Activated naive CD8-positive, alpha-beta T cell treated with anti-CD3 and anti-CD28 coated beads, Interleukin-2, amount 50 U/mL, for 24 hours (primary cell): ENCODE measurements around the gene RFTN1.

Experiments
- ATAC-seq: fragments of 150-1000 bp; cut with Tn5 transposase; one replicate; pipeline ENCODE4 v1.10.0; 2021
- DNase-seq: peaks from one replicate; pipeline ENCODE4 v3.0.0; 2021
- H3K27ac Mint-ChIP-seq: one replicate; pipeline ENCODE4 v1.8.0; 2021; ENCODE audit warnings: mild to moderate bottlenecking, mixed read lengths
- H3K27me3 Mint-ChIP-seq: one replicate; pipeline ENCODE4 v1.8.0; 2021; ENCODE audit warnings: mixed read lengths
- H3K36me3 Mint-ChIP-seq: one replicate; pipeline ENCODE4 v1.8.0; 2021; ENCODE audit warnings: low read depth, mixed read lengths
- H3K4me1 Mint-ChIP-seq: one replicate; pipeline ENCODE4 v1.8.0; 2021; ENCODE audit warnings: mixed read lengths
- H3K4me3 Mint-ChIP-seq: one replicate; pipeline ENCODE4 v1.8.0; 2021; ENCODE audit warnings: mild to moderate bottlenecking, moderate library complexity, mixed read lengths
- H3K9me3 Mint-ChIP-seq: one replicate; pipeline ENCODE4 v1.8.0; 2021; ENCODE audit warnings: mixed read lengths

RFTN1 gene

DNA sequence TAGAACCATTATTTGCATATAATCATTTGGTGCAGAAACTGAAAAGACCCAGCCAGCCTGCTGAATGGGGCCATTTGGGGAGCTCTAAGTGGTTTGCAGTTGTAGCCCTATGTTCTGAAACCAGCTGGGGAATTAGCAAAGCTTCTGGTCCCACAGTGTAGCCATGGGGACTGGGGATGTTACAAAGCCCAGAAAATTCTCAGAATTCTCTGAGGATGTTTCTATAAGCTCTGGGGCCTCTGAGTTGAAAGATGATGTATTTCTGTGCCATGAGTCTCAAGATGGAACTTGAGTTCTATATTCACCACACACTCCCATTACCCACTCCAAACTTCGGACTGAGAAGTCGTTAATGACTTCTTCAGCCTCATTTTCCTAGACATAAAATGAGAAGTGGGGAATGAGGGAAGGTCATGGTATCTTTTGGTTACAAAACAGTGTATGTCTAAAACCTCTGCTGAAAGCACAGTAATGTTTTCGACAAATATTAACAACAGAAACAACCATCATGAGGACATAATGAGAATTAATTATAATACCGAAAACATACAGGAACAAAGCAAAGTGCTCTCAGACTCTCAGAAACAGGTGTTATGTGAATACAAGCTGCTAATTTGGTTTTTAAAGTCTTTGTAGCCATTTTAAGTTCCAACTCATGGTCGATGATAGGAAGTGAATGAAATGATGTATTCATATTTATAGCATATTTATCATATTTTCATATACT is 89.4 kb downstream of the RFTN1 start:
- H3K4me1 Mint-ChIP-seq: peaks cover 6% of the 10 kb centered on the region
- H3K36me3 Mint-ChIP-seq: peaks cover 42% of the 10 kb centered on the region
- H3K27me3 Mint-ChIP-seq: no peaks in the 10 kb centered on the region

GRCh38 chr3:16423298-16423697 is 90.2 kb downstream of the RFTN1 start:
- no peak for DNase-seq
- peaks cover 37% of the 10 kb centered on the region for H3K36me3 Mint-ChIP-seq
- no peak for ATAC-seq
- H3K27ac Mint-ChIP-seq: no peak overlapping the region
- H3K4me3 Mint-ChIP-seq: no peak overlapping the region
- no peaks in the 10 kb centered on the region for H3K27me3 Mint-ChIP-seq
- H3K4me1 Mint-ChIP-seq: peaks cover 10% of the 10 kb centered on the region
- no peaks in the 10 kb centered on the region for H3K9me3 Mint-ChIP-seq

More for the DNA sequence above, 89.4 kb downstream of the RFTN1 start:
- ATAC-seq: no peak
- no peak for DNase-seq
- no peaks in the 10 kb centered on the region for H3K9me3 Mint-ChIP-seq
- H3K27ac Mint-ChIP-seq: no peak overlapping the region
- no peak overlapping the region for H3K4me3 Mint-ChIP-seq

DNA sequence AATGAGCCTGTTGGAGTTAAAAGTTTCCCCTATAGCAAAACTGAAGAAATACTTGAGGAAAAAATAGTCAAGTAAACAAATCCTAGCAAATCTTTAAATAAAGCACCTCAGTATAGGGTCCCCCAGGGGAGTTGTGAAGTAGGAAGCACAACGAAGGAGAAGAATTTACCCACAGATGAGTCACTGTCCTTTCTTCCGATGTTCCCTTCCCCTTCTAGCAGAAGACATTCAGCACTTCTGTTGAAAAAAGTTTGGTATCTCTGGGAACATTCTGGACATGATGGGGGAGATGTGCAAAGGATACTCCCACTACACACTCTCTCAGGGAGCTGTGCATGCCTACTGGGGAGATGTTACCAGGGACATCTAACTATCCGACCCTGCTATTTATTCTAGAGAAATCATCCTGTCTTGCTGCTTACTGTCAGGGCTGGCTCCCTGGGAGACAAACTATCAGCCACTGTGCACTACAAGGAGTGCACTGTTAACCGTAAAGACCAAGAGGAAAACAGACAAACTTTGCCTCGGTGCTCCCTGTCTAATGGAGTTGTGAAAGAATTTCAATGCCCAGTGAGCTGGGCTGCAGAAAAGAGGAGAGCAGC is 93.8 kb downstream of the RFTN1 start:
- no peak overlapping the region for H3K4me3 Mint-ChIP-seq
- H3K9me3 Mint-ChIP-seq: no peaks in the 10 kb centered on the region
- peaks cover 31% of the 10 kb centered on the region for H3K4me1 Mint-ChIP-seq
- DNase-seq (no peak), ATAC-seq (no peak)
- no peak overlapping the region for H3K27ac Mint-ChIP-seq
- peaks cover 26% of the 10 kb centered on the region for H3K36me3 Mint-ChIP-seq
- H3K27me3 Mint-ChIP-seq: no peaks in the 10 kb centered on the region

DNA sequence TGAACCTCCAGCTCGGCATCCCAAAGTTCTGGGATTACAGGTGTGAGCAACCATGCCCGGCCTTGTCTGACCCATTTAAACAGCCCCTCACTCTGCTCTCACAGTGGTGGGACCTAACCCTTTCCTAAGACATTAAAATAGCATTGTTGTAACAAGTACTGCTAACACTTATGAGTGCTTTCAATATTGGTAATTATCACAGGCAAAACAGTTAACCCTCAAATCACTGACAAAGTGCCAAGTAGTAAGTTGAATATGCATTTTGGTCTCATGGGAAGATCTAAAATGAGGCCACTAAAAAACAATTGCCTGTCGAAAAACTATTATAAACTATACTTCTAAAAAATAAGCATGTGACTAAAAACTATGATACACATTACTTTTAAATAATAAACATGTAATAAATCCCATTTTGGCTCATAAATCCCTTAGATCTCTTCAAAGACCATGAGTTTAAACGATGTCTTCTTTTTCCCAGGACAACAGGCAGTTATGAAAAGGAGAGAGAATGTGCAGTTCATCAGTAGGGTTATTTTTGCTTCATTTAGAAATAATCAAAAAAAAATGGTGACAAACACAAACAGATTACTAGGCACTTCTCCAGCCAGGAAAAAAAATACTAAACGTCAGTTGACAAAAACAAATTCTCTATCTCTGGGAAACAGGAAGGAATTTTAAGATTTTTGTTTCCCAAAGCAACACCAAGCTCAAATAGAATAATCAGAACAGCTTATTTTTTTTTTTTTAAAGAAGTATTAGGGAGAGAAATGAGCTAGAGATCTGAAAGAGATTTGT is 95.4 kb downstream of the RFTN1 start:
- Mint-ChIP-seq H3K9me3 (no peaks in the 10 kb centered on the region), H3K27ac (no peak overlapping the region), H3K36me3 (peaks cover 34% of the 10 kb centered on the region), H3K4me3 (no peak overlapping the region), H3K4me1 (peaks cover 41% of the 10 kb centered on the region), H3K27me3 (no peaks in the 10 kb centered on the region)
- no peak for ATAC-seq
- no peak for DNase-seq

GRCh38 chr3:16415911-16416476 is 97.5 kb downstream of the RFTN1 start:
- Mint-ChIP-seq H3K4me1 (peaks cover 60% of the 10 kb centered on the region), H3K27ac (no peak overlapping the region), H3K4me3 (no peak overlapping the region), H3K27me3 (no peaks in the 10 kb centered on the region), H3K36me3 (peaks cover 39% of the 10 kb centered on the region), H3K9me3 (no peaks in the 10 kb centered on the region)
- no peak for ATAC-seq
- DNase-seq: no peak

DNA sequence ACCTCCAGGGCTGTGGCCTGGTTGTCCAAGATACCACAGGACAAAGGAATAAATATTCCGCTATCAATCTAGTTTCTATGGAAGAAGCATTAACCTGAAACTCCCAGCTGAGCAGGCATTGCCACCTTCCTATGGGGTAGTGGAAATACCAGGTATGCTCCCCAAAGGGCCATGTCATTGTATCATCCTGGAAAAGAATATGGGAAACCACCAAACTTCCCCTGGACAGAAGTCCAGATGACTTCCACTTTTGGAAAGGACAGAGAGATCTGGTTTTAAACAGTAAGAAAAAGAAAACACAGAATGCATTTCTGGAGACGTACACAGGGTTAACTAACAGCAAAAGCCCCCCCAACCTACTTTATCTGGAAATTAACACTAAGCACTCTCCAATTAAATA is 100.2 kb downstream of the RFTN1 start:
- peaks cover 38% of the 10 kb centered on the region for H3K36me3 Mint-ChIP-seq
- ATAC-seq (no peak), DNase-seq (no peak)
- peaks cover 60% of the 10 kb centered on the region for H3K4me1 Mint-ChIP-seq
- no peak overlapping the region for H3K4me3 Mint-ChIP-seq
- no peak overlapping the region for H3K27ac Mint-ChIP-seq
- no peaks in the 10 kb centered on the region for H3K9me3 Mint-ChIP-seq
- H3K27me3 Mint-ChIP-seq: no peaks in the 10 kb centered on the region

DNA sequence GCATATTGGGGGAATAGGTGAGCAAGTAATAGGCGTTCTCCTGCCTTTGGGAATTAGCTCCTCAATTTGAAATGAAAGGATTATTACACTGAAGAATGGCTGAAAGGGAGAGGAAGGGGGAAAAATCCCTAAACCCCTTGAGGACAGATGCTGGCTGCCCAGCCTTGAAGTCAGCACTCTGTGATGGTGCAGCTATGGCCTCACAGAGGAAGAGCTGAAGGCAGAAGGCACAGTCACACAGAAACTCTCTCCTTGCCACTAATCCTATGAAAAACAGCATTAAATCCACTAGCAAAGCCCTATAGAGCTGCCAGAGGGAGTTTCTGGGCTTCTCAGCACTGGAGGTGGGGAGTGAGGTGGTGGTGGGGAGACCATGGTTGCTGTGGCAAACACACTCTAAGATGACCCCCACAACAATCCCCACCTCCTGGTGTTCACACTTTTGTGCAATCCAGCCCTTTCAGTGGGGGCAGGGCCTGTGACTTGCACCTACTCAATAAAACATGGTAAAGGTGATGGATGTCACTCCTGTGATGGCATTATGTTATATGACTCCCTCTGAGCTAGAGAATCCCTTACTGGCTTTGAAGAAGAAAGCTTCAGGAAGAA is 101.2 kb downstream of the RFTN1 start:
- no peaks in the 10 kb centered on the region for H3K9me3 Mint-ChIP-seq
- ATAC-seq: no peak
- H3K4me3 Mint-ChIP-seq: no peak overlapping the region
- H3K27ac Mint-ChIP-seq: peak overlapping the region; percentile 17
- no peaks in the 10 kb centered on the region for H3K27me3 Mint-ChIP-seq
- no peak for DNase-seq
- H3K36me3 Mint-ChIP-seq: peaks cover 44% of the 10 kb centered on the region
- H3K4me1 Mint-ChIP-seq: peaks cover 54% of the 10 kb centered on the region

DNA sequence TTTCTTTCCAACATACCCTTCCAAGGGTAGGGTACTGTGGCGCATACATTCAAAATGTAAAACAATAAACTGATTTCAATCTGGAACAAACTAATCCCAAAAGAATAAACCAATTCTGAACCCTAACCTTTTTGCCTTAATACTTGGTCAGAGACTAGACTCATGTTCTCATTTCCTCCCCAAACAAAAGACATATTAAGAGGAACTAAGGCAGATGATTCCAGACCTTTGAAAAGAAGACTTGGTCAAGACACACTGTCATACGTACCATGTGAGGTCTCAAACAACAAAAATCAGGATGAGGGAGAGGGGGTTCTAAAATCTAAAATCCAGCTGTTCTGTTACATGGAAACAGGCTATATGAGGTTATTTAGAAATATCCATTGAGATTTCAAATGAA is 102.1 kb downstream of the RFTN1 start:
- no peak overlapping the region for H3K27ac Mint-ChIP-seq
- H3K36me3 Mint-ChIP-seq: peaks cover 39% of the 10 kb centered on the region
- DNase-seq (no peak), ATAC-seq (no peak)
- peaks cover 49% of the 10 kb centered on the region for H3K4me1 Mint-ChIP-seq
- H3K27me3 Mint-ChIP-seq: no peaks in the 10 kb centered on the region
- H3K9me3 Mint-ChIP-seq: no peaks in the 10 kb centered on the region
- no peak overlapping the region for H3K4me3 Mint-ChIP-seq

DNA sequence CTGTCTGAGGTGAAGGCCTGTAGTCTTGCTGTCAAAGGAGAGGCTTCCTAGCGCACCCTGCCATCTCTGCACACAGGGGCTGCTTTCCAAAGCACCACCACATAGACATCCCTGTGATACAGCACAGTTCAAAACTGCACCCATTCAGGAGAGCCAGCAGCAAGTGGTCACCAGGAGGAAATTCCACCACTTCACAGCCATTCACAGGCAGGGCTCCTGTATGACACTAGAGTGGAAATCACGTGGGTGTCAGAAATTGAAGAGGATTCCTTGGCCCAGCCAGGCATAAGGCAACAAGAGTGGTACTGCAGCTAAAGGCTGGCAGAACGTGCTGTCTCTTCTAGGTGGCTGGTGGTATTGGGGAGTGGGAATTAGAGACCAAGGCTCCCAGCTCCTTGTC is 102.8 kb downstream of the RFTN1 start:
- DNase-seq (no peak), ATAC-seq (peak; percentile 69)
- peaks cover 36% of the 10 kb centered on the region for H3K36me3 Mint-ChIP-seq
- H3K4me1 Mint-ChIP-seq: peaks cover 42% of the 10 kb centered on the region
- no peak overlapping the region for H3K27ac Mint-ChIP-seq
- no peaks in the 10 kb centered on the region for H3K9me3 Mint-ChIP-seq
- H3K4me3 Mint-ChIP-seq: no peak overlapping the region
- no peaks in the 10 kb centered on the region for H3K27me3 Mint-ChIP-seq

DNA sequence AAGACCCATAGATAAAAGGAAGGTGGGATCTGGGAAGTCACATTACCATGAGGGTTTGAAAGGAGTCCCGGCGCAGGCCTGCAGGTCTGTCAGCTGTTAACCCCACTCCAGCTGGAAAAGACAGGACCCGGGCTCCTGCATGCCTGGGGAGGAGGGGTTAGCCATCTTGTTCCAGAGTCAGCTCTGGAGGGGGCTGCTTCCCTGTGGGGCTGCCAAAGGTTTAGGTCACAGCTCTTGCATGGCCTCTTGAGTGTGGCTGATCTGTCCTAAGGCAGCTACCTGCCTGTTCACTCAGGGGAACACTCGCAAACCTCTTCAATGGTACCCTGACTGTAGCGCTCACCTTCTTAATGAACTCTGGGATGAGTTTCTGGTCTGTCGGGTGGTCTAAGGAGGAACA is 104.5 kb downstream of the RFTN1 start:
- ATAC-seq: no peak
- Mint-ChIP-seq H3K4me1 (peaks cover 33% of the 10 kb centered on the region), H3K36me3 (peaks cover 39% of the 10 kb centered on the region), H3K27ac (no peak overlapping the region), H3K4me3 (no peak overlapping the region), H3K9me3 (no peaks in the 10 kb centered on the region), H3K27me3 (no peaks in the 10 kb centered on the region)
- DNase-seq: no peak

GRCh38 chr3:16407366-16407765 is 106.1 kb downstream of the RFTN1 start:
- DNase-seq: no peak
- no peak overlapping the region for H3K27ac Mint-ChIP-seq

GRCh38 chr3:16406579-16406978 is 106.9 kb downstream of the RFTN1 start:
- ATAC-seq: no peak
- H3K4me3 Mint-ChIP-seq: no peak overlapping the region

More at GRCh38 chr3:16407366-16407765, 106.1 kb downstream of the RFTN1 start:
- no peaks in the 10 kb centered on the region for H3K27me3 Mint-ChIP-seq
- no peaks in the 10 kb centered on the region for H3K9me3 Mint-ChIP-seq
- no peak overlapping the region for H3K4me3 Mint-ChIP-seq
- peaks cover 25% of the 10 kb centered on the region for H3K4me1 Mint-ChIP-seq
- no peak for ATAC-seq
- H3K36me3 Mint-ChIP-seq: peaks cover 37% of the 10 kb centered on the region

DNA sequence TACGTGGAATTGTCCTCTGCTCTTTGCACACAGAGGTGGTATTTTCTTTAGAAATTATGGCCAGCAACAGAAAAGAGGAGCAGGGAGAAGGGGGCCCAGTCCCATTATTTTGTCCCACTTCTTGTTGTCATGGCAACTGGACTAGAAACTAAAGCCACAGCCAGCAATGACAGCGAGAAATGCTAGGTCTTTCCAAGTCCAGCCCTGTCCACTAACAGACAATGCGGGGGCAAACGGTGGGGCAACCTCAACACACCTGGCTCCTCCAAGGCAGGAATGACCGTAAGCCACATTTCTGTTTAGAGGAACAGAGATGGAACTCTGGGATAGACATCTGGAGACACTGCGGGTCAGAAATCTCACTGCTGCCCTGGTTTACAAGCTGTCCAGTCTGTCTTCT is 107.3 kb downstream of the RFTN1 start:
- DNase-seq: no peak
- Mint-ChIP-seq H3K4me3 (no peak overlapping the region), H3K36me3 (peaks cover 48% of the 10 kb centered on the region), H3K27ac (no peak overlapping the region), H3K27me3 (no peaks in the 10 kb centered on the region), H3K4me1 (peaks cover 20% of the 10 kb centered on the region), H3K9me3 (no peaks in the 10 kb centered on the region)
- ATAC-seq: no peak

More at GRCh38 chr3:16406579-16406978, 106.9 kb downstream of the RFTN1 start:
- peaks cover 22% of the 10 kb centered on the region for H3K4me1 Mint-ChIP-seq
- no peak for DNase-seq
- H3K27me3 Mint-ChIP-seq: no peaks in the 10 kb centered on the region
- H3K9me3 Mint-ChIP-seq: no peaks in the 10 kb centered on the region
- H3K36me3 Mint-ChIP-seq: peaks cover 45% of the 10 kb centered on the region
- no peak overlapping the region for H3K27ac Mint-ChIP-seq

GRCh38 chr3:16404349-16404895 is 109.1 kb downstream of the RFTN1 start:
- no peaks in the 10 kb centered on the region for H3K27me3 Mint-ChIP-seq
- no peak for DNase-seq
- no peak overlapping the region for H3K4me3 Mint-ChIP-seq
- no peaks in the 10 kb centered on the region for H3K9me3 Mint-ChIP-seq
- peaks cover 58% of the 10 kb centered on the region for H3K36me3 Mint-ChIP-seq
- no peak for ATAC-seq
- peak overlapping the region; percentile 5 for H3K27ac Mint-ChIP-seq
- H3K4me1 Mint-ChIP-seq: peaks cover 28% of the 10 kb centered on the region
